SK-N-MC (cell line): ENCODE results near the gene PDZD7.

ENCODE experiments used
- EZH2 ChIP-seq: fragments of 200-600 bp; sonication (generic); IDR thresholded peaks from one replicate; pipeline ENCODE4 v1.6.1; 2017; ENCODE audit warnings: antibody characterized with exemption
- FOXP2 ChIP-seq: optimal IDR thresholded peaks from 2 replicates; pipeline ENCODE3; 2011; ENCODE audit warnings: mild to moderate bottlenecking, moderate library complexity; ENCODE audit not compliant: insufficient read depth; ENCODE audit errors: extremely low read length, control extremely low read depth
- POLR2AphosphoS5 ChIP-seq: IDR thresholded peaks from 2 replicates; pipeline ENCODE4 v1.6.1; 2012; ENCODE audit warnings: mild to moderate bottlenecking, low read depth, low read length, borderline replicate concordance

- TF ChIP-seq EZH2 (no peak), POLR2AphosphoS5 (no peak), FOXP2 (no peak)
Observed at GRCh38 chr10:101031128-101031795, at the start of gene PDZD7, which contains the start of gene SFXN3.
